IMR-90 (cell line): ENCODE data around the gene PLCH1. TPM values are rescaled to one million over a fixed set of nuclear protein-coding genes. Genes with fewer than 3 reads are reported as not detected.

Experiments used
- ATAC-seq: fragments of 200-7000 bp; cut with Tn5 transposase; 2 replicates; pipeline ENCODE4 v1.9.1; 2020; ENCODE audit warnings: low read depth, mild to moderate bottlenecking, moderate library complexity
- BruUV-seq: library from RNA; stranded (reverse); fragments of 400-500 nt; replicated peaks from 2 replicates; lab custom pipeline; 2021; lab: Mats Ljungman, UMichigan
- CTCF ChIA-PET: fragments of 300-600 bp; formaldehyde crosslinking; extraction: SDS; loops from one replicate; lab custom pipeline; 2021; ENCODE audit warnings: antibody characterized with exemption; lab: Yijun Ruan, JAX
- POLR2A ChIA-PET: fragments of 300-600 bp; sonication (Branson Sonifier 250); formaldehyde crosslinking; loops from one replicate; lab custom pipeline; 2022; ENCODE audit warnings: antibody characterized with exemption; ENCODE audit not compliant: unreplicated experiment; lab: Charles Lee
- DNase-seq: peaks from one replicate; pipeline ENCODE4 v3.0.0; 2013
- H2AFZ ChIP-seq: replicated peaks from 2 replicates; pipeline ENCODE3; 2013; ENCODE audit warnings: low read length, mild to moderate bottlenecking; ENCODE audit not compliant: poor library complexity
- H2AK5ac ChIP-seq: 2 replicates; pipeline ENCODE4 v1.6.1; 2013; ENCODE audit warnings: low read depth, low read length, inconsistent platforms
- H2AK9ac ChIP-seq: replicated peaks from 2 replicates; pipeline ENCODE3; 2013; ENCODE audit warnings: mild to moderate bottlenecking, low read depth, low read length, moderate library complexity; ENCODE audit not compliant: poor library complexity
- H2BK120ac ChIP-seq: 2 replicates; pipeline ENCODE4 v1.6.1; 2013; ENCODE audit warnings: low read depth, low read length, inconsistent platforms
- H2BK15ac ChIP-seq: 3 replicates; pipeline ENCODE4 v1.6.1; 2013; ENCODE audit warnings: low read depth, low read length, inconsistent platforms
- H2BK20ac ChIP-seq: 2 replicates; pipeline ENCODE4 v1.6.1; 2013; ENCODE audit warnings: low read depth, mild to moderate bottlenecking, inconsistent platforms, low read length, moderate library complexity
- H2BK5ac ChIP-seq: 2 replicates; pipeline ENCODE4 v1.6.1; 2013; ENCODE audit warnings: mild to moderate bottlenecking, low read depth, low read length, inconsistent platforms; ENCODE audit not compliant: poor library complexity, severe bottlenecking
- H3K14ac ChIP-seq: replicated peaks from 2 replicates; pipeline ENCODE4 v1.6.1; 2013; ENCODE audit warnings: low read depth, low read length, inconsistent platforms
- H3K18ac ChIP-seq: 2 replicates; pipeline ENCODE4 v1.6.1; 2013; ENCODE audit warnings: low read depth, low read length, control low read depth
- H3K23ac ChIP-seq: 2 replicates; pipeline ENCODE4 v1.6.1; 2013; ENCODE audit warnings: low read depth, low read length, inconsistent platforms
- H3K27ac ChIP-seq: 2 replicates; pipeline ENCODE4 v1.5.1; 2013; ENCODE audit warnings: mild to moderate bottlenecking, control low read depth, low read length; ENCODE audit not compliant: insufficient read depth
- H3K27me3 ChIP-seq: 2 replicates; pipeline ENCODE4 v1.6.1; 2013; ENCODE audit warnings: low read length; ENCODE audit not compliant: control insufficient read depth, insufficient read depth
- H3K36me3 ChIP-seq: 2 replicates; pipeline ENCODE4 v1.6.1; 2013; ENCODE audit warnings: low read length, mixed read lengths; ENCODE audit not compliant: control insufficient read depth, insufficient read depth
- H3K4ac ChIP-seq: 2 replicates; pipeline ENCODE4 v1.6.1; 2013; ENCODE audit warnings: low read depth, low read length, inconsistent platforms
- H3K4me1 ChIP-seq: 2 replicates; pipeline ENCODE4 v1.6.1; 2013; ENCODE audit warnings: low read length, mixed read lengths; ENCODE audit not compliant: control insufficient read depth, insufficient read depth
- H3K4me2 ChIP-seq: 2 replicates; pipeline ENCODE4 v1.6.1; 2013; ENCODE audit warnings: low read depth, mild to moderate bottlenecking, control low read depth, low read length, moderate library complexity
- H3K4me3 ChIP-seq: 2 replicates; pipeline ENCODE4 v1.5.1; 2013; ENCODE audit warnings: low read depth, mild to moderate bottlenecking, control low read depth, low read length, moderate library complexity; ENCODE audit not compliant: insufficient read depth
- H3K56ac ChIP-seq: 2 replicates; pipeline ENCODE4 v1.6.1; 2013; ENCODE audit warnings: low read length, inconsistent platforms; ENCODE audit not compliant: insufficient read depth; ENCODE audit errors: extremely low read depth
- H3K79me1 ChIP-seq, 2 experiments: 2 replicates each; pipeline ENCODE4 v1.6.1; 2013; ENCODE audit warnings: low read length in 2 of 2, inconsistent platforms in 1 of 2, low read depth in 1 of 2
- H3K9ac ChIP-seq: 2 replicates; pipeline ENCODE4 v1.6.1; 2013; ENCODE audit warnings: low read depth, low read length, control low read depth
- H3K9me1 ChIP-seq: 2 replicates; pipeline ENCODE4 v1.6.1; 2013; ENCODE audit warnings: low read length, inconsistent platforms; ENCODE audit not compliant: insufficient read depth
- H3K9me3 ChIP-seq: 2 replicates; pipeline ENCODE4 v1.6.1; 2013; ENCODE audit warnings: low read length; ENCODE audit not compliant: control insufficient read depth, insufficient read depth
- H4K20me1 ChIP-seq: 2 replicates; pipeline ENCODE4 v1.6.1; 2013; ENCODE audit warnings: low read length, inconsistent platforms; ENCODE audit not compliant: insufficient read depth
- H4K5ac ChIP-seq: 2 replicates; pipeline ENCODE4 v1.6.1; 2013; ENCODE audit warnings: mild to moderate bottlenecking, low read depth, low read length, control low read depth
- H4K8ac ChIP-seq, 2 experiments: 2 replicates each; pipeline ENCODE4 v1.6.1; 2013; ENCODE audit warnings: low read depth in 2 of 2, low read length in 2 of 2, control low read depth in 1 of 2, inconsistent platforms in 1 of 2
- H4K91ac ChIP-seq: 2 replicates; pipeline ENCODE4 v1.6.1; 2013; ENCODE audit warnings: low read depth, low read length, inconsistent platforms; ENCODE audit not compliant: insufficient read depth
- MXI1 ChIP-seq: IDR thresholded peaks from 2 replicates; pipeline ENCODE4 v1.6.1; 2012; ENCODE audit warnings: low read depth, mild to moderate bottlenecking, low read length, moderate library complexity, borderline replicate concordance
- NFE2L2 ChIP-seq: fragments of 150-350 bp; IDR thresholded peaks from 2 replicates; pipeline ENCODE4 v1.6.1; 2016; ENCODE audit warnings: low read depth, mild to moderate bottlenecking, low read length
- RCOR1 ChIP-seq: IDR thresholded peaks from 2 replicates; pipeline ENCODE4 v1.6.1; 2012; ENCODE audit warnings: mild to moderate bottlenecking, low read length, improper control_type of control experiment; ENCODE audit not compliant: insufficient replicate concordance
- WGBS, 2 experiments: methylation state at CpG; one replicate each; pipeline versions ENCODE4 v1.1.5 to v1.1.7; 2013; ENCODE audit warnings: missing lambda C conversion rate in 2 of 2; ENCODE audit not compliant: insufficient read length in 1 of 2; ENCODE audit errors: extremely low coverage in 2 of 2; 5-methylcytosine and 5-hydroxymethylcytosine counted together
- dilution Hi-C: fragments of 300-500 bp; cut with HindIII; formaldehyde crosslinking; loops from one replicate; pipeline ENCODE4 v1.14.3; 2018; ENCODE audit warnings: low sequenced_read_pairs; ENCODE audit not compliant: unreplicated experiment
- in situ Hi-C: fragments of 300-500 bp; cut with MboI; formaldehyde crosslinking; loops from 3 replicates; pipeline ENCODE4 v1.14.3; 2019; ENCODE audit warnings: low sequenced_read_pairs, inconsistent platforms, mixed read lengths
- intact Hi-C: fragments of 100-400 bp; cut with micrococcal nuclease; formaldehyde crosslinking; loops from 2 replicates; pipeline ENCODE4 v1.10.0; 2022
- polyA plus RNA-seq, 3 experiments: library from polyadenylated mRNA; depleted of rRNA; stranded (reverse); fragments of >200 nt; gene quantifications; 2 replicates each; pipeline ENCODE4 v1.2.3, GENCODE V29; 2012; ENCODE audit warnings: low replicate concordance in 1 of 3
- total RNA-seq: library from RNA; depleted of rRNA; stranded (reverse); fragments of >200 nt; gene quantifications from 2 replicates; pipeline ENCODE4 v1.2.3, GENCODE V29; 2012
- TF ChIP-seq, protein P1 (sequence below): fragments of 150-350 bp; IDR thresholded peaks from 2 replicates; pipeline ENCODE4 v1.6.1; 2016; ENCODE audit warnings: low read depth, mild to moderate bottlenecking, low read length, moderate library complexity, borderline replicate concordance

Gene PLCH1
- total and polyA plus RNA-seq, 2 of the 4 experiments (the other 2 are of a cell fraction): not detected

DNA sequence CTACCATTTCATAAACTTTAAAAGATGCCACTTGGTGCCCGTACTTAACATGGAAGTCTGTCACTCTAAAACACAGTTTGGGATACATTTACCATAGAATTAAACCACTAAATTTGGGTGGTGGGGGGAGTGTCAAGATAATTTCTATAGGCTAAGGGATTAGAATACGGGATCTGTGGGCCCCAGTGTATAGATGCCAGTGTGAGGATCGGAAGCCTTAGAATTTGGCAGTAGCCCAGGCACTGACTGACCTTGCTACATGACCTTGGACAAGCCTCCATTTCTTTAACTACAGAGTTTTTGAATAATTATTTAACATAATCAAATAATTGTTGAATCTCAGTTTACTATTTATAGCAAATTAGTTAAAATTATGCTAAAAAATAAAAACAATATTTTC, 375.1 kb downstream of the PLCH1 start:
- no CpG with 5 or more reads among the region's 3 CpGs for WGBS, 2 experiments
- Histone ChIP-seq H3K4ac (no peak overlapping the region), H3K36me3 (no peaks in the 10 kb centered on the region), H3K27ac (no peak overlapping the region), H3K18ac (no peak overlapping the region), H2AFZ (no peak overlapping the region), H3K56ac (no peak overlapping the region), H4K91ac (no peak overlapping the region), H2BK20ac (no peak overlapping the region), H3K4me3 (no peak overlapping the region), H2BK120ac (no peak overlapping the region), H3K14ac (no peak overlapping the region), H3K9me3 (no peaks in the 10 kb centered on the region), H2AK5ac (no peak overlapping the region), H3K4me1 (no peaks in the 10 kb centered on the region), H4K5ac (no peak overlapping the region), H2AK9ac (no peak overlapping the region), H3K79me1 (no peaks in the 10 kb centered on the region), H4K8ac (no peak overlapping the region), H3K9me1 (no peaks in the 10 kb centered on the region), H2BK5ac (no peak overlapping the region), H2BK15ac (no peak overlapping the region), H3K27me3 (no peaks in the 10 kb centered on the region), H3K9ac (no peak overlapping the region), H4K20me1 (no peaks in the 10 kb centered on the region), H3K4me2 (no peak overlapping the region), H3K23ac (no peak overlapping the region)
- BruUV-seq: no TSS peak
- ATAC-seq: no peak
- ChIA-PET CTCF (no interaction called here), POLR2A (no interaction called here)
- in situ Hi-C loops (no loop called here), dilution Hi-C loops (no loop called here), intact Hi-C loops (no loop called here)
- no peak for DNase-seq
- TF ChIP-seq, protein P1, sequence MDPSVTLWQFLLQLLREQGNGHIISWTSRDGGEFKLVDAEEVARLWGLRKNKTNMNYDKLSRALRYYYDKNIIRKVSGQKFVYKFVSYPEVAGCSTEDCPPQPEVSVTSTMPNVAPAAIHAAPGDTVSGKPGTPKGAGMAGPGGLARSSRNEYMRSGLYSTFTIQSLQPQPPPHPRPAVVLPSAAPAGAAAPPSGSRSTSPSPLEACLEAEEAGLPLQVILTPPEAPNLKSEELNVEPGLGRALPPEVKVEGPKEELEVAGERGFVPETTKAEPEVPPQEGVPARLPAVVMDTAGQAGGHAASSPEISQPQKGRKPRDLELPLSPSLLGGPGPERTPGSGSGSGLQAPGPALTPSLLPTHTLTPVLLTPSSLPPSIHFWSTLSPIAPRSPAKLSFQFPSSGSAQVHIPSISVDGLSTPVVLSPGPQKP: no peak
- TF ChIP-seq MXI1 (no peak), RCOR1 (no peak), NFE2L2 (no peak)
